HG03342 (cell line): ENCODE results near the gene APLP2.

Experiments
- ATAC-seq: cut with Tn5 transposase; IDR thresholded peaks from one replicate; pipeline ENCODE4 v1.9.1; 2021; ENCODE audit warnings: mild to moderate bottlenecking, moderate library complexity; ENCODE audit not compliant: unreplicated experiment

APLP2 gene

DNA sequence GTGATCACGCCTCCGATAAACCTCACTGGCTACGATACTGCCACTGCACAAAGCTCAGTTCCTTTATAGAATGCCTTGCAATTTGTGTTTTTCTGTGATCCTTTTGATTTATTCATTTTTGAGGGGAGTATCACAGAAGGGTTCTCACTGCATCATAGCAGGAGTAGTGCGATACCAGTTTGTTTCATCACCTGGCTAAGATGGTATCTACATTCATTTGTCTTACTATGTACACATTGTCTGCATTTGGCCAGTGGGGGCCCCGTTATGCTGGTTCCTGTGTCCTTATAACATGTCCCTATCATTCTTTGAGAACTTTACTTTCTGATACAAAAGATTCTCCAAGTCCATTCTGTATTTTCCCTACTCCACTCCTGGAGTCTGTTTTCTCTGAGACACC lies 44.6 kb downstream of the APLP2 start:
- no peak for ATAC-seq

DNA sequence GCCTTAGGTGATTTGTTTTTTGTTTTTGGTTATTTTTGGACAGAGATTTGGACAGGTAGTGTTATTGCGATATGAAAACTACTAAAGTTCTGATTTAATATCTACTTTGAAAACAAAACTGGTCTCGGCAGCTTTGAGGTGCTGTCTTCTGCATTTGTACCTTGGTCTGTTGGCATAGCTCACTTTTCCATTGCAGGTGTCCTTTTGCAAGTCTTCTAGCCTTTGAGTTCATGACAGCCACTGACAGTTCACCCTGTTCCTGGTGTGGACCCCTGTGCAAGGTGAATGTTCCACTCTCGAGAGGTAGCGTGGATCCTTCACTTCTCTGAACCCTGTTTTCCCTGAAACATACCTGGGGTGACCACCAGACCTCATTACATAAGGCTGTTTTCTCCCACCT lies 45.0 kb downstream of the APLP2 start:
- ATAC-seq = no peak

DNA sequence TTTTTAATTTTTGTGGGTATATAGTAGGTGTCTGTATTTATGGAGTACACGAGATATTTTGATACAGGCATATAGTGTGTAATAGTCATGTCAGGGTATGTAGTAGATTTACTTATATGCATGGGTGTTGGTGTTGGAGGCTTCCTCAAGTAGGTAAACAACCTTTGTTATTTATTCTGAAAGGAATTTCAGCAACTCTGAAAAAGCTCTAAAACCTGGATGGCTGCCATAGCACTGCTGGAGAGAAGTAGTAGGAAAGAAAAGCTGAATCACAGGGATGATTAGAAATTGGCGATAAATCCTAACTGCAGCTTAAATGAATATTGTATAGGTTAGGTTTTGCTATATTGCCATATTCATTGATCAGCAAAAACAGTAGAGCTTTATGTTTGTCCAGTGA lies 45.5 kb downstream of the APLP2 start:
- ATAC-seq = no peak

DNA sequence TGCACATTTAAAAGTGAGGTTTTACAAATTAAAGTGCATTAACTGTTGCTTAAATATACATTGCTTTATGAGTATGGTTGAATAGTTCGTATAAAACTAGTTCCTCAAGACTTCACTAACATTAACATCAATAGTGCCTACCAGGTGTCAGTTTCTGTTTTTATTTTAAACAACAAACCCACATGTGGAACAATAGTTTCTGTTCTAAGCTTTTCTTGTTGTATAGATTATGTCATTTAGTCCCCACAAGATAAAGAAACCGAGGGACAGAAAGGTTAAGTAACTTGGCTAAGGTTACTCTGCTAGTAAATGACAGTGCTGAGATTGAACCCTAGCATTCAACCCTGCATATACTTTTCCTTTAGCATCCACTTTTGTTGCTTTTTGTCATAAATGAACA lies 48.5 kb downstream of the APLP2 start:
- peak; percentile 85 for ATAC-seq

DNA sequence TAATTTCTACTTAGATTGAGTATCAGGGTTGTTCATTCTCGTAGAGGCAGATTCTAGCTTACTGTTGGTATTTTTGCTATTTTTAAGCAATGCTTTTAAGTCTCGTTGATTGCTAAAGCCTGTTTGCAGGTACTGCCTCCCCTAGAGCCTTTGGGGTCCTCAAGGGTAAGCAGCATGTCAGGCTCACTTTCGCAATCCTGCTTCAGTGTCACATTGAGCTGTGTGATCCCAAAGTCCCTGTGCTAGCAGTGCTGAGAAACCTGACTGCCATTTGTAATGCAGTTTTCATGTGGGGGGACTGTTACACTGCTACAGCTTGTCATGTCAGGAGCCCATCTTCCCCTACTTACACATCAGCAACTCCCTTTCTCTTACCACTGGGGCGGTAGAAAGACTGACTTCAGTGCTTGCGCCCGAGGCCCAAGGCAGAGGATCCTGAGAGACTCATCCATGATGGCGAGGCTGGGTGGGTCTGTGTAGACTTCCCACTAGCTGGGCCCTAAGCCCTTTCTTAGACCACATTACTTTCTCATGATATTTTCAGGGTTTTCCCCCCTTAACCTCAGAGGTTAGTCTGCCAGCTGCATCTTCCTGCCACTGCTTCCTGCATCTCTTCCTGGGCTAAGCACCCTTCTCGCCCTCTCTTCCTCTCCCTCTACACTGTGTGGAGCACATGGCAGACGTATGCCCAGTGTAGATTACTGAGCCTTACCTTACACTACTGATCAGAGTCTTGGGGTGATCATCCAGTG lies 49.1 kb downstream of the APLP2 start:
- peak; percentile 59 for ATAC-seq

DNA sequence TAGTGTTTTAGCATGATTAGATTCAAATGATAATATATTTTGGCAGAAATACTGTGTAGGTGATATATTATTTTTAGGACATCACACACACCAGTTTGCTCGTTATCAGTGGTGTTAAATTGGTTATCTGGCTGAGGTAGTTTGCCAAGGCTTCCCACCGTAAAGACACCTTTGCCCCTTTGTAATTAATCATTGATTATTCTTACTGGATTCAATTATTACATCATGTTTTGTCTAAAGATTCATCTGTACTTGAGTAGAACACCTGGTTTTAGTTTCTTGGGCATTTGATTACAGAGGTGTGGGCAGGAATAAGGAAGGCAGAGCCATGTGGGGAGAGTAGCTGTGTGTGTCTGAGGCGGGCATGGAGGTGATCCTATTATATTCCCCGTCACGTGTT lies 50.4 kb downstream of the APLP2 start:
- no peak for ATAC-seq

DNA sequence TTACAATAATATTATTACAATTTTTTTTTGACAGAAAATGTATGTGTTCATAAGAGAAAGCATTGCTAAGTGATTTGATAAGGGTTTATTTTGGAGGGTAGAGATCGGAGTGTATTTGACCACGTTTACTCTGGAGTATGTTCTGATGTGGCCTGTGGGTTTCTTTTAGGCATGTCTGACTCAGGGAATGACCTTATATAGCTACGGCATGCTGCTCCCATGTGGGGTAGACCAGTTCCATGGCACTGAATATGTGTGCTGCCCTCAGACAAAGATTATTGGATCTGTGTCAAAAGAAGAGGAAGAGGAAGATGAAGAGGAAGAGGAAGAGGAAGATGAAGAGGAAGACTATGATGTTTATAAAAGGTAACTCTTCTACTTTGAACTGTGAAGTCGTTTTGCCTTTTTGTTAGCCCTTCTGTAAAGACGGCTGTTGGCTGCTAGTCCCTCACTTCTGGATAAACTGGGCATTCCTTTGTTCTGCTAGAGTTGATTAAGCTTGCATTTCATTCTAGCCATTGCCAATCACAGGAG lies 51.8 kb downstream of the APLP2 start:
- ATAC-seq = no peak

DNA sequence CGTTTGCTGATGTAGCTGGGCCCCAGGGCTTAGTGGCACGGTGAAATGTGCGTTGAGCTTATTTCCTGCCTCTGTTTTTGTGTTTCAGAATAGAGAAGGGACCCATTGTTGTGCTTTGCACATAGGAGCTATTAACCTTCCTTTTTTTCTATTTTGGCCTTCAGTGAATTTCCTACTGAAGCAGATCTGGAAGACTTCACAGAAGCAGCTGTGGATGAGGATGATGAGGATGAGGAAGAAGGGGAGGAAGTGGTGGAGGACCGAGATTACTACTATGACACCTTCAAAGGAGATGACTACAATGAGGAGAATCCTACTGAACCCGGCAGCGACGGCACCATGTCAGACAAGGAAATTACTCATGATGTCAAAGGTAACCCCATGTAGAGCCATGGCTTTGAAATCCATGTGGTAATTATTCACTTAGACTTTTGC lies 52.5 kb downstream of the APLP2 start:
- no peak for ATAC-seq

DNA sequence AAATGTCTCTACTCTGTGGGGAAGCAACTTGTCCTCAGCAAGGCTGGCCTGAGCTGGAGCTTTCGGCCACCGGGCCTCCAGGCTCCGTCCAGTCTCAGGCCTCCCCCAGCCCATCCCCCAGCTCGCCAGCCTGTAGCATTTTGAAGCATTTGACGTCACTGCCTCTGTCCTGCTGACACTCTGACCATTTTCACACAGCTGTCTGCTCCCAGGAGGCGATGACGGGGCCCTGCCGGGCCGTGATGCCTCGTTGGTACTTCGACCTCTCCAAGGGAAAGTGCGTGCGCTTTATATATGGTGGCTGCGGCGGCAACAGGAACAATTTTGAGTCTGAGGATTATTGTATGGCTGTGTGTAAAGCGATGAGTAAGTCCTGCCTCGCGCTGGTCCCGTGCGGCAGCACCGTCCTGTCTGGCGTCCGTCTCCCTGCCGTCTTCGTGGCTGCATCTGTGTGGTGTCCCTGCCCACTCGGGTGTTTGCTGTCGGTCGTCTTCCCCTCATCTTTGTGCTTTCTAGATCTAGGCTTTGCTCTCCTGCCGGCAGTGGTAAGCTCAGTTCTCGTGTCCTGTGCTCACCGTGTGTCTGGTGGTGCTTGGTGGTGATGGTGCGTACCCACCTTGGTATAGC lies 53.8 kb downstream of the APLP2 start:
- ATAC-seq = no peak

DNA sequence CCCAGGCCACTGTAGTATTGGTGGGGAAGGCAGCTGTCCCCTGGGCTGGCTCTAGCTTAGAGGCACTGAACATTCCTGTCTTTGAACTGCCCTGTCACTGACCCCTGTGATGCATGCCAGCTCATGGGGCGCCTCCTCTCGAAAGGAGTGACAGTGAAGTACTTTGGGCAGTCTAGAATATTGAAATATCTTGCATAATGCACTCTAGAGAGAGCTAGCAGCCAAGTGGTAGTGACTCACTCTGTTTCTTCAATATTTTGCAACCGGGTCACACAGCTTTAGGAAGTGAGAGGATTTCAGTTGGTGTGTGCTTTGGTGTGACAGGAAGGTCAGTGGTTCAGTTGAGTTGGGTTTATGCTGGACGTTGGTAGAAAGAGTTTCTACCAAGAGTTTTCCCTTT lies 54.4 kb downstream of the APLP2 start:
- ATAC-seq = no peak

DNA sequence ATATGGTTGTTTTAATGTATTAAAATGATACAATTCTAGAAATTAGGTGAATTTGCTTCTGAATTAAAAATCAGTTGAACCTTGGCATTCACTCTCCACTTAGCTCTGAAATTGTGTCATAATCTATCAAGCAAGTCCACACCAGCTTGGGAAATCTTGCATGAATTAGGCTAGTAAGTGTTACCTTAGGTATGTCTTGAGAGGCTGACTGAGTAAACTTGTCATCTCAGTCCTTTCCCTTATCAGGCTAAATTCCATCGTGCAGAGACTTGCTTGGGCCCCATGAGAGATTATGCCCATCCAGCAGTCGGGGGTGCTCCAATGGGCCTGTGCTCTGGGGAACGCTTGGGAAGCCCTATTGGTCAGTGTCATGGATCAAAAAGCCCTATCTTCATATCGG lies 55.9 kb downstream of the APLP2 start:
- ATAC-seq = no peak

DNA sequence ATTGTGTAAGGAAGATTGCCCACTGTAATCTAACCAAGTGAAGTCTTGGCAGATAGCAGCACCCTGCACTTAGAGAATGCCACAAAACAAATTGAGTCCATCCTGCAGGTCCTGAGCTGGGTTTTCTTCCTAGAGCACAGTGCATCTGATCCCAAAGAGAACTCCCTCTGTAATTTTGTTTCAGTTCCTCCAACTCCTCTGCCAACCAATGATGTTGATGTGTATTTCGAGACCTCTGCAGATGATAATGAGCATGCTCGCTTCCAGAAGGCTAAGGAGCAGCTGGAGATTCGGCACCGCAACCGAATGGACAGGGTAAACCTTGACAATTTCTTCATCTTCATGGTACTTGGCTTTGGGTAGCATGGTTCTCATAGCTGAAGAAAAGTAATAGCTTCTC lies 56.8 kb downstream of the APLP2 start:
- ATAC-seq = no peak

DNA sequence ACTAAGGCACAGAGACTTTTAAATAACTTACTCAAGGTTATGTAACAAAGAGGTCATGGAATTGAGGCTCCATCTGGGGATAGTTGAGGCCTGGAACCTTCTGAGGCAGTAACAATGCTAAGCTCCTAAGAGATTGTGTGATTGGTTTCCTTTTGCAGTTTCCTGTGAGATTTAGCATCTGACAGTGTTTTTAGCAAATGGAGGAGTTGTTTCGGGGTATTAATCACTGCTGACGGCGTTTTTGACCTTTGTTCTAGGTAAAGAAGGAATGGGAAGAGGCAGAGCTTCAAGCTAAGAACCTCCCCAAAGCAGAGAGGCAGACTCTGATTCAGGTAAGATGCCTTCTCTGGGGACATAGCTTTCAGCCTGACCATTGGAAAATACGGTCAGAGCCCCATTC lies 57.8 kb downstream of the APLP2 start:
- no peak for ATAC-seq

DNA sequence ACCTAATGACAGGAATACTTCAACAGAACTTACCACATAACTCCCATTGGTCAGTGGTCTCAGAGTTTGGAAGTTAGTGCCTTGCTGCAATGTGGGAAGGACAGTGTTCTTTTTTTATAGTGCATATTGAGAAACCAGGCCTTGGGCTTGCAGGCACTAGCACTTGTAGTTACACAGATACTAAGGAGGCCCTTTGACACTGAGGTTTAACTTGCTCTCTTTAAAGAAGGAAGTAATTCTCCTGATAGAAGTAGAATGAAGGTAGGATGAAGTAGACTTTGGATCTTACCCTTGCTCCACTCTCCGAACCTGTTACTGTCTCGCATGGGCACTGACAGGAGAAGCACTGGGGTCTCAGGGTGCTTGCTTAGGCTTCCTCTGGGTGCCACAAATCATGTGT lies 58.9 kb downstream of the APLP2 start:
- no peak for ATAC-seq

DNA sequence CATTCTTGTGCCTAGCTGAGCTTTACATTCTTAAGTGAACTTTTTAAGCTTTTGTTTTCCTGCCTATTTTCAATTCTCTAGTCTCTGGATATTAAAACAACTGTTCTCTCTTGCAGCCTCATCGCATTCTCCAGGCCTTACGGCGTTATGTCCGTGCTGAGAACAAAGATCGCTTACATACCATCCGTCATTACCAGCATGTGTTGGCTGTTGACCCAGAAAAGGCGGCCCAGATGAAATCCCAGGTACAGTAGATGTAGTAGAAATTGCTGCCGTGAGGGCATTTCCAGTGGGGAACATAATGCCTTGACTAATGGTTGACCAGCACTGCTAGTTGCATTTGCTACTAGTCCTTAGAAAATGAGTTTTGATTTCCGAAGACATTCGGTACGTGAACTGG lies 60.2 kb downstream of the APLP2 start:
- ATAC-seq = no peak

DNA sequence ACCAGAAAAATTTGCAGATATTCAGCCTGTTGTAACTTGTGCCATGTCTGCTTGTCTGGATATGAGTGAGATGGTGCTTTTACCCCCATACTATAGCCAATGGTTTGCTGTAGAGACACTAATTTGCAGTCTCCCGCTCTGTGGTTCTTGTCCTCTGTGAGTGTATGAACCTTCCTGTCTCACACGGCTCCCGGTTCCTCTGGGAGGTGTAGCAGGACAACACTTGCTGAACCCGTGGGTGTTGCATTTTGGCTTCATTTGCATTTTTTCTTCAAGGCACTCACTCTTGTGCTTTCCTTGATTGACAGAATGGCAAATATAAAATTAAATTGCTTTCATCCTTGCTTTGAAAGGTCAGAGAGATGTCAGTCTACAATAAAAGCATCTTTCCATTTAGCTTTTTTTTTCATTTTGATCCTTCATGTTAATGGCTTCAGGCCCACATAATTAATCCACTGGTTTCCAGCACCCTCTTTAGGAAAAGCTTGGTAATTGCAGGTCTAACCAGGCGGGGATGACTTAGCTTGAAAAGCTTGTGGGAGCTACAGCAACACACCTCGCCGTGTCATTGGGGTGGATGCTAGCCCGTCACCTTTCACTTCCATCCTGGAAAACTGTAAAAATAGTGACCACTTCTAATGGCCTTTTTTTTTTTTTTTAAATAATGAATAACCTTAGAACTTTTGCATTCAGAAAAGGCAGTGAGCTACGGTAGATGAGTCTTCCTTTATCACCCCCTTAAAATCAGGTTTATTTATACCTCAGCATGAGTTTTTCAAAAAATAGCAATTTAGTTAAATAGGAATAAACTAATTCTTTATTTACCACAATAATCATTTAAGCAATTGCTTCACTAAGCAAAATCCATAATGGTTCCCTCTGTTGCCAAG lies 62.5 kb downstream of the APLP2 start:
- peak; percentile 69 for ATAC-seq

DNA sequence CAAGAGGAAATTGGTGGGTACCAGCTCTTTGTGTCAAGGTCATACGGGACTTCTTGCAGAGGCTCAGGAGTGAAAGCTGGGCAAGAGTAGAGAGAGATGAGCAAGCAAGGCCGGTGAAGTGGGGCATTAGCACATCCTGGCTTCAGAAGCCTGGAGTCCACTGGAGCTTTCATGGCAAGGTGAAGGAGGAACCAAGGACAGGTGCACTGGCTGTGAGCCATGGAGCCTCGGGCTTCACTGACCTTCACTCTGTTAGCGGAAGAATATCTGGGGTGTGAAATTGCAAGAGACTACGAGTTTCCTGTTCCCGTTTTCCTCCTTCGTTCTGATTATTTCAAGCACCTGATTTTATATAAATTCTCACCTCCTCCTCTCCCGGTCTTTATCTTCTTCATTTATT lies 64.0 kb downstream of the APLP2 start:
- no peak for ATAC-seq

DNA sequence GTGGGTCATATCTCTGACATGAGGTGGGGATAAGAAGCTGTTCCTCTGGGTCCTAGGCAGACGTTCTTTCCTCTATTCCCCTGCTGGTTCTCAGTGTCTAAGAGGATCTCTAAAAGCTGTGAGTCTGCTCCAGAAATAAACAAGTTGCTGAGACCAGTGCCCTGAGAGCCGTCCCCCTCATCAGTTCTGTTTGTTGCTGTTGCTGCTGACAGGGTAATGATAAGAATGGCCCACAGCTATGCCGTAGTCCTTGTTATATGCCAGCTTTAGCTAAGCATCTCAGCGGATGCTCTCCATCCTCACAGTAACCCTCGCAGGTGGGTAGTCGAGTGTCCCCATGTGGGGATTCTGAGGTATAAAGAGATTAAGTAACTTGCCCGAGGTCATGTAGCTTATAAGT lies 66.4 kb downstream of the APLP2 start:
- no peak for ATAC-seq

DNA sequence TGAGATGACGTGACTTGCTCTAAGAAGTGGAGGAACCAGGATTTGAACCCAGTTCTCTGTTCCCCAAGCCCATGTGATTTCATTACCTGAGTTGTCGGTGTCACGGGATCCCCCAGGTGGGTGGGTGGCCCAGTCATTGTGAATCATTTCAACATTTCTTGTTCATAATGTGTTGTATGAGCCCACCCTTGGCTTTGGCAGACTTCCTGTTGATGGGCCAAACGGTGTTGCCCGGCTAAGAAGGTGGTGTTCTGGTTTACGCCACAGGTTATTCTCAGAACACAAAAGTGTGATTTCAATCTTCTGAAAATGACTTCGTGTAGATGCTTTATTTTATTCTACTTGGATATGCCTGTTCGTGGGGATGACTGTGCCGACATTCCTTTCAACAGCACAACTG lies 68.3 kb downstream of the APLP2 start:
- no peak for ATAC-seq

DNA sequence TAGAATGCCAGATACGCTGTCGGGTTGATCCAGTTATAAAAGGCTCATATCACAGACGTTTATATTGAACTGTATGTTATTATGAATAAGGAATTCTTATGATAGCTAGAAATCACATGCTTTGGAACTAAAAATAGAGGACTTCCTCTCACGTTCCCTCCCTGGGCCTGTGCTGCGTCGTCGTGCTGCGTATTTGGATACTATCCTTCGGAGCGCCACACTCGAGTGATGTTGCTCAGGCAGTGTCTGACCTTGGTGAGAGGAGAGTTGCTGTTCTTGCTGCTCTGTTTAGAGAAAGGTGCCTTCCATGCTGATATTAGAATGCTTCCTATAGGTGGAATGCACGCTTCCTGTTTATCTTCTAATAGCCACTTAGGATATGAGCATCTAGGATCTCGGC lies 69.7 kb downstream of the APLP2 start:
- ATAC-seq = no peak

DNA sequence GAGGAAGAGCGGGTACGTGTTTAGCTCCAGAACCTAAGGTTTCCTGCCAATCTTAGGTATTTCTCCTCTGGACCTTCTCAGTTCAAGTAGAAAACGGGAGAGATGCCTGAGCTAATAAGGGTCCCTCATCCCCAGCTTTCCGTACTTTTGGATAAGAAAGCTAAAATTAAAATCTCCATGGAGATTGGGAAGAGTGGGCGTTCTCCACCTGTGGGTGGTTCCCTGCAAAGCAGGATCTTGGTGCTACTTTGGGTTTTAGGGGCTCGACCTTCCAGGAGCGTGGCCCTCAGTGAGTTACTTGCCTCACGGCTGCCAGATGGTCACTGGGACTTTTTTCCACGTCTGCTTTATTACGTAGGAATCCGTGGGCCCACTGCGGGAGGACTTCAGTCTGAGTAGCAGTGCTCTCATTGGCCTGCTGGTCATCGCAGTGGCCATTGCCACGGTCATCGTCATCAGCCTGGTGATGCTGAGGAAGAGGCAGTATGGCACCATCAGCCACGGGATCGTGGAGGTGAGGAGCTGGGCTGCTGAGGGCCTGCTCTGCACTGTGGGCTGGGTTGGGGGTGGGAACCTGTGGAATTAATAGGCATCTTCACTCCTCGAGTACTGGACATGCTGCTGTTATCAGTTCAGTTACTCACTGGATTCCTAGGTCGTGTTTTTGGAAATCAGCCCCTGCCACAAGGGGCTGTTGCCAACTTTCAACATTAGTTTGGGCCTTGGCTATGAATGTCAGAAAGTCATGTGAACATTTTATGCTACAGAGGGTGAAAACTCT lies 72.1 kb downstream of the APLP2 start:
- ATAC-seq = no peak
